Measurements from ENCODE around the gene HCCS. TPM values are rescaled to one million over a fixed set of nuclear protein-coding genes. Genes with fewer than 3 reads are reported as not detected.

Gene HCCS
- total and polyA plus RNA-seq, 2 of the 8 experiments (the other 6 are each of a cell fraction or from before 2014, with no cell fraction given) = 11.9 to 29.9 TPM

GRCh38 chrX:11073381-11073780, 37.8 kb upstream of the HCCS start:
- TF ChIP-seq TBP (IDR thresholded peaks at IDR 0.05; ENCODE audit: low read depth, low read length) (no peak), HDAC2 (IDR thresholded peaks at IDR 0.05; ENCODE audit: borderline replicate concordance in 1 of 2, low read depth in 2 of 2, low read length in 2 of 2) (no peak), CBX5 (IDR thresholded peaks at IDR 0.05; ENCODE audit: low read depth, low read length) (no peak), TAF7 (optimal IDR thresholded peaks at IDR 0.05; ENCODE audit: borderline replicate concordance, low read depth, low read length) (no peak), MAX (IDR thresholded peaks at IDR 0.05) (no peak), TEAD4 (IDR thresholded peaks at IDR 0.05; ENCODE audit: low read depth, low read length) (no peak), SRF (IDR thresholded peaks at IDR 0.05; ENCODE audit: low read depth, low read length) (no peak), FOSL1 (IDR thresholded peaks at IDR 0.05; ENCODE audit: insufficient read depth, low read depth, low read length) (no peak), TCF12 (IDR thresholded peaks at IDR 0.05; ENCODE audit: low read depth, low read length) (no peak), SIX5 (IDR thresholded peaks at IDR 0.05; ENCODE audit: low read depth, low read length) (no peak), RXRA (IDR thresholded peaks at IDR 0.05; ENCODE audit: insufficient read depth, low read depth, low read length) (no peak), CEBPB (IDR thresholded peaks at IDR 0.05; ENCODE audit: low read depth, low read length) (no peak)
- H3K9ac ChIP-seq (replicated peaks in 1 of 4; ENCODE audit: extremely low read depth in 1 of 4, low read depth in 3 of 4, low read length in 3 of 4) = no peak overlapping the region
- no peak overlapping the region for H2BK120ac ChIP-seq (replicated peaks; ENCODE audit: low read depth, low read length)
- H2BK20ac ChIP-seq (ENCODE audit: low read length) = no peak overlapping the region
- no peaks in the 10 kb centered on the region for H3K9me3 ChIP-seq (ENCODE audit: insufficient read depth in 2 of 2, low read depth in 1 of 2, low read length in 1 of 2)
- no peak overlapping the region for H2BK5ac ChIP-seq (ENCODE audit: low read depth, low read length)
- no peak overlapping the region for H3K14ac ChIP-seq (ENCODE audit: insufficient read length)
- H2BK12ac ChIP-seq (ENCODE audit: low read depth, low read length) = no peak overlapping the region
- no peak overlapping the region for H2BK15ac ChIP-seq (ENCODE audit: low read length)
- H3K79me2 ChIP-seq (ENCODE audit: control insufficient read depth in 1 of 2, insufficient read depth in 2 of 2, low read length in 2 of 2) = no peaks in the 10 kb centered on the region
- H4K5ac ChIP-seq (ENCODE audit: insufficient read length, low read depth, low read length) = no peak overlapping the region
- FAIRE-seq (no peak), DNase-seq (ENCODE audit: low read depth in 1 of 2, low spot score in 2 of 2) (no peak)
- H3K27me3 ChIP-seq (replicated peaks in 1 of 4; ENCODE audit: control insufficient read depth in 3 of 4, extremely low read depth in 1 of 4, insufficient read depth in 3 of 4, low read length in 3 of 4) = no peaks in the 10 kb centered on the region
- no peak overlapping the region for H3K27ac ChIP-seq (ENCODE audit: low read depth, low read length)
- H4K91ac ChIP-seq (replicated peaks; ENCODE audit: insufficient read length, low read length) = no peak overlapping the region
- no peaks in the 10 kb centered on the region for H3K4me1 ChIP-seq (replicated peaks in 1 of 4; ENCODE audit: control insufficient read depth in 3 of 4, insufficient read depth in 4 of 4, low read length in 3 of 4)
- 100% methylated on average over 1 of the region's 1 CpG; no CpG with 5 or more reads in 1 of the 2 experiments for WGBS, 2 experiments (ENCODE audit: extremely low coverage in 1 of 2, insufficient coverage in 1 of 2, insufficient read length in 1 of 2, insufficient replicate concordance in 2 of 2, low coverage in 1 of 2, low lambda C conversion rate in 2 of 2, missing lambda C conversion rate in 1 of 2)
- H3K79me1 ChIP-seq (ENCODE audit: low read depth, low read length) = no peaks in the 10 kb centered on the region
- no peaks in the 10 kb centered on the region for H3K36me3 ChIP-seq (ENCODE audit: control insufficient read depth in 2 of 4, insufficient read depth in 4 of 4, low read length in 3 of 4)
- no peaks in the 10 kb centered on the region for H3K23me2 ChIP-seq (ENCODE audit: low read depth, low read length)
- no peak overlapping the region for H2AK5ac ChIP-seq (ENCODE audit: low read depth, low read length)
- H3K4me3 ChIP-seq (ENCODE audit: extremely low read depth in 1 of 4, insufficient read depth in 2 of 4, low read depth in 3 of 4, low read length in 4 of 4) = no peak overlapping the region
- H3K18ac ChIP-seq (ENCODE audit: extremely low read depth, low read length) = no peak overlapping the region
- POLR2A ChIA-PET (ENCODE audit: partially characterized antibody) = no interaction called here
- H4K8ac ChIP-seq (ENCODE audit: extremely low read depth, insufficient read depth, low read length) = no peak overlapping the region
- H4K20me1 ChIP-seq (replicated peaks in 1 of 2; ENCODE audit: control insufficient read depth in 1 of 2, insufficient read depth in 2 of 2, low read length in 2 of 2) = no peaks in the 10 kb centered on the region
- H3K4ac ChIP-seq (replicated peaks; ENCODE audit: insufficient read length, low read depth, low read length) = no peak overlapping the region
- H3K4me2 ChIP-seq (ENCODE audit: insufficient read depth in 1 of 2, low read depth in 2 of 2, low read length in 2 of 2) = no peak overlapping the region
- no peak overlapping the region for H3K56ac ChIP-seq (replicated peaks; ENCODE audit: insufficient read length, low read depth, low read length)
- no peak overlapping the region for H2AFZ ChIP-seq (ENCODE audit: low read length)
- CTCF ChIA-PET (ENCODE audit: partially characterized antibody) = no interaction called here
- H3K23ac ChIP-seq (ENCODE audit: insufficient read length) = no peak overlapping the region

Measured in H1 (cell line).